Uterus (tissue), 4 donors: ENCODE measurements around the gene GOLT1A. TPM values are rescaled to one million over a fixed set of nuclear protein-coding genes. Genes with fewer than 3 reads are reported as not detected.
A peak's percentile ranks its signal among the peaks of the same experiment; 100 is the strongest.

Experiments used
- DNase-seq, 2 donors: peaks; one replicate each; pipeline ENCODE4 v3.0.0-alpha.2; 2019 to 2020
- H3K27ac ChIP-seq, 2 donors: fragments of 200-600 bp; sonication (generic); 1 replicate in 1 of 2; 2 replicates in 1 of 2; pipeline ENCODE4 v1.5.1; 2016 to 2018
- H3K27me3 ChIP-seq, 2 donors: fragments of 200-600 bp; sonication (generic); one replicate each; pipeline ENCODE4 v1.5.1; 2018 to 2019; ENCODE audit warnings: control low read depth in 1 of 2
- H3K36me3 ChIP-seq, 2 donors: fragments of 200-600 bp; sonication (generic); one replicate each; pipeline ENCODE4 v1.5.1; 2019; ENCODE audit warnings: control low read depth in 1 of 2
- H3K4me1 ChIP-seq, 2 donors: fragments of 200-600 bp; sonication (generic); one replicate each; pipeline ENCODE4 v1.5.1; 2018 to 2019; ENCODE audit warnings: control low read depth in 1 of 2
- H3K4me3 ChIP-seq, 2 donors: fragments of 200-600 bp; sonication (generic); 1 replicate in 1 of 2; 2 replicates in 1 of 2; pipeline ENCODE4 v1.5.1; 2018 to 2019; ENCODE audit warnings: mild to moderate bottlenecking in 1 of 2
- H3K9me3 ChIP-seq, 2 donors: fragments of 200-600 bp; sonication (generic); one replicate each; pipeline ENCODE4 v1.5.1; 2019; ENCODE audit warnings: control low read depth in 1 of 2
- POLR2A ChIP-seq, 2 donors: fragments of 450-650 bp; IDR thresholded peaks; one replicate each; pipeline ENCODE4 v1.6.1; 2016; ENCODE audit warnings: antibody characterized with exemption in 2 of 2, mild to moderate bottlenecking in 1 of 2, moderate library complexity in 1 of 2
- intact Hi-C: fragments of 100-400 bp; cut with DNase I; formaldehyde crosslinking; loops from one replicate; pipeline ENCODE4 v1.15.1; 2023; ENCODE audit warnings: low total_unique reads
- total RNA-seq, 4 donors: library from RNA; depleted of rRNA in 3 of 4; stranded (reverse); fragments of >200 nt in 3 of 4; gene quantifications; one replicate each; pipeline versions ENCODE4 v1.1.0 to v1.2.4, GENCODE V29; 2014 to 2023
- TF ChIP-seq, protein P1 (sequence below), 4 experiments: fragments of 200-600 bp in 2 of 4; fragments of 450-650 bp in 2 of 4; sonication (generic) in 2 of 4; IDR thresholded peaks; one replicate each; pipeline ENCODE4 v1.5.1; 2016 to 2019; ENCODE audit warnings: antibody characterized with exemption in 4 of 4, mild to moderate bottlenecking in 2 of 4, moderate library complexity in 1 of 4
- donor health status: DM: yes; HTN: yes; CAD: no.

GOLT1A gene
- total RNA-seq, 4 donors from 2014 or later = 0.52 TPM; not detected in 3

DNA sequence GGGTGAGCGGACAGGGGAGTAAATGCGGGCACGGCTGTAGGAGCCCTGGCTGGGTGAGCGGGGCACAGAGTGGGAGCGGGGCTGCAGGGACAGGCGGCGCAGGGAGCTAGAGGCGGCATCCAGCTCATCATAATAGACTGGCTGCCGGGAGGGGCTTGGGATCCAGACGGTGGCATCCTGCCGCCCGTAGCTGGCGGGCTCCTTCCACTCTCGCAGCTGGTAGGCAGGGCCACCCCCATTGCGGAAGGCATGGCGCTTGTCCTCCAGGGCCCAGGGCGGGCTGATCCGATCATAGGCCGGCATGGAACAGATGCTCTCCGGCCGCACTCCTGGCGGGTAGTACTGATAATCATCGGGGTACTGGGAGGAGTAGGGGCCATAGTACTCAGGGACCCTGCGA lies 43.7 kb upstream of the GOLT1A start:
- DNase-seq = no peak
- Histone ChIP-seq H3K9me3 (no peaks in the 10 kb centered on the region), H3K4me1 (no peaks in the 10 kb centered on the region), H3K27ac (no peak overlapping the region), H3K4me3 (no peak overlapping the region), H3K27me3 (no peaks in the 10 kb centered on the region), H3K36me3 (no peaks in the 10 kb centered on the region)
- TF ChIP-seq, protein P1, sequence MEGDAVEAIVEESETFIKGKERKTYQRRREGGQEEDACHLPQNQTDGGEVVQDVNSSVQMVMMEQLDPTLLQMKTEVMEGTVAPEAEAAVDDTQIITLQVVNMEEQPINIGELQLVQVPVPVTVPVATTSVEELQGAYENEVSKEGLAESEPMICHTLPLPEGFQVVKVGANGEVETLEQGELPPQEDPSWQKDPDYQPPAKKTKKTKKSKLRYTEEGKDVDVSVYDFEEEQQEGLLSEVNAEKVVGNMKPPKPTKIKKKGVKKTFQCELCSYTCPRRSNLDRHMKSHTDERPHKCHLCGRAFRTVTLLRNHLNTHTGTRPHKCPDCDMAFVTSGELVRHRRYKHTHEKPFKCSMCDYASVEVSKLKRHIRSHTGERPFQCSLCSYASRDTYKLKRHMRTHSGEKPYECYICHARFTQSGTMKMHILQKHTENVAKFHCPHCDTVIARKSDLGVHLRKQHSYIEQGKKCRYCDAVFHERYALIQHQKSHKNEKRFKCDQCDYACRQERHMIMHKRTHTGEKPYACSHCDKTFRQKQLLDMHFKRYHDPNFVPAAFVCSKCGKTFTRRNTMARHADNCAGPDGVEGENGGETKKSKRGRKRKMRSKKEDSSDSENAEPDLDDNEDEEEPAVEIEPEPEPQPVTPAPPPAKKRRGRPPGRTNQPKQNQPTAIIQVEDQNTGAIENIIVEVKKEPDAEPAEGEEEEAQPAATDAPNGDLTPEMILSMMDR (IDR thresholded peaks at IDR 0.05) = no peak
- TF ChIP-seq POLR2A (IDR thresholded peaks at IDR 0.05) = no peak
- intact Hi-C loops = loop anchor here (5.0 kb wide), 1 partner anchor 105 kb away; no protein-coding TSS in a partner anchor

DNA sequence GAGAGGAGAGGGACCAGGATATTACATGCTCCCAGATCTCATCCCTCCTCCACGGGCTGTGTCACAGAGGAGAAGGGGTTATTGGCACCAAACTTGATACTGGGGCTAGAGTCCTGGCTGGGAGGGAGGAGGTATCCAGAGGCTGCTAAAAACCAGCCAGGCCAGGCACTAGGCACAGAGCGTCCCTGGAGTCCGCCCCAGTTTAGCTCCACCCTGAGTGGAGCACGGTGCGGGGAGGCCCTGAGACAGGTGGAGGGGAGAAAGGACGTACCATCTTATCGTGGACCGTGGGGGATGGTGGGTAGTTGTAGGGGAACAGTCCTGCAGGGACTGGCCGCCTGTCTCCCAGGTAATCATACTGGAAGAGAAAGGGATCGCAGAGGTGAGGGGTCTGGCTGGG lies 42.7 kb upstream of the GOLT1A start:
- H3K9me3 ChIP-seq = no peaks in the 10 kb centered on the region
- intact Hi-C loops = loop anchor here (5.0 kb wide), 1 partner anchor 106 kb away; no protein-coding TSS in a partner anchor
- no peaks in the 10 kb centered on the region for H3K27me3 ChIP-seq
- TF ChIP-seq, protein P1 (IDR thresholded peaks at IDR 0.05) = no peak
- no peak for TF ChIP-seq POLR2A (IDR thresholded peaks at IDR 0.05)
- DNase-seq = no peak
- H3K4me3 ChIP-seq = no peak overlapping the region
- H3K27ac ChIP-seq = no peak overlapping the region
- H3K4me1 ChIP-seq = no peaks in the 10 kb centered on the region
- H3K36me3 ChIP-seq = no peaks in the 10 kb centered on the region

DNA sequence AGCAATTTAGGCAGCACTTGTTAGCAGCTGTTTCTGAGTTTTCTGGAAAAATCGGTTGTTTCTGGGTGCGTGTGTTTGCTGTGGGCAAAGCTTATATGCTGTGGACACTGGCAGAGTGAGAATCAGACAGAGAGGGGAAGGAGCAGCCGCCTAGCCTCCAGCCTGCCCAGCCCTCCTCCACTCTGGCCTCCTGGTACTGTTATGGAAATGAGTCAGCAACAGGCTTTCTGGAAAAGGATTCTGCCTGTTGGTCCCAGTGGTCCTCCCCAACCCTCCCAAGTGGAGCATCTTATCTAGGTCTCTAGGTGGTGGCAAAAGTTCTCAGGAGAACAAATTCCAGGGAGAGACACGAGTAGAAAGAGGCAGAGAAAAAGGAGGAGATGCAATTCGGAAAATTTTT lies 42.2 kb upstream of the GOLT1A start:
- intact Hi-C loops = loop anchor here (5.0 kb wide), 1 partner anchor 106 kb away; no protein-coding TSS in a partner anchor
- H3K27ac ChIP-seq = no peak overlapping the region
- no peak for DNase-seq
- TF ChIP-seq, protein P1 (IDR thresholded peaks at IDR 0.05) = no peak
- no peak for TF ChIP-seq POLR2A (IDR thresholded peaks at IDR 0.05)
- no peaks in the 10 kb centered on the region for H3K4me1 ChIP-seq
- no peaks in the 10 kb centered on the region for H3K27me3 ChIP-seq
- H3K36me3 ChIP-seq = no peaks in the 10 kb centered on the region
- H3K4me3 ChIP-seq = no peak overlapping the region
- H3K9me3 ChIP-seq = no peaks in the 10 kb centered on the region

DNA sequence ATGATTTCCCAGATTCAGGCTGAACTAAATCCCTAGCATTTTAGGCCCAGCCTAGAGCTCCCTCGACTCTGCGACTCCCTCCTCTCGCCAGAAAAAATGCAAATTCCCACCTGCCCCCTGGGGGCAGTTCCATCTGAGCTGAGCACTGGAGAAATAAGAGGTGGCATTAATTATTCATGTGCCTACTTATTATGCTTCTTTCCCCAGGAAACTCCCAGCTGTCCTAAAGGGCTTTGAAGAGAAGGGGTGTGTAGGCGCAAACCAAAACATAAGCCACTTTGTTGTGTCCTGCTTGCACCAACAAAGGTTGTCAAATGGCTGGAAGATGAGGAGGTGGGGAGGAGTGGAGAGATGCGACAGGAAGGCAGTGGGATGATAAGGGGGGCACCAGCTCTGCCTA lies 41.4 kb upstream of the GOLT1A start:
- Histone ChIP-seq H3K36me3 (no peaks in the 10 kb centered on the region), H3K27me3 (no peaks in the 10 kb centered on the region), H3K4me3 (no peak overlapping the region), H3K27ac (no peak overlapping the region), H3K9me3 (no peaks in the 10 kb centered on the region), H3K4me1 (no peaks in the 10 kb centered on the region)
- intact Hi-C loops = loop anchor here (5.0 kb wide), 1 partner anchor 107 kb away; no protein-coding TSS in a partner anchor
- TF ChIP-seq, protein P1 (IDR thresholded peaks at IDR 0.05) = no peak
- no peak for TF ChIP-seq POLR2A (IDR thresholded peaks at IDR 0.05)
- DNase-seq = no peak

DNA sequence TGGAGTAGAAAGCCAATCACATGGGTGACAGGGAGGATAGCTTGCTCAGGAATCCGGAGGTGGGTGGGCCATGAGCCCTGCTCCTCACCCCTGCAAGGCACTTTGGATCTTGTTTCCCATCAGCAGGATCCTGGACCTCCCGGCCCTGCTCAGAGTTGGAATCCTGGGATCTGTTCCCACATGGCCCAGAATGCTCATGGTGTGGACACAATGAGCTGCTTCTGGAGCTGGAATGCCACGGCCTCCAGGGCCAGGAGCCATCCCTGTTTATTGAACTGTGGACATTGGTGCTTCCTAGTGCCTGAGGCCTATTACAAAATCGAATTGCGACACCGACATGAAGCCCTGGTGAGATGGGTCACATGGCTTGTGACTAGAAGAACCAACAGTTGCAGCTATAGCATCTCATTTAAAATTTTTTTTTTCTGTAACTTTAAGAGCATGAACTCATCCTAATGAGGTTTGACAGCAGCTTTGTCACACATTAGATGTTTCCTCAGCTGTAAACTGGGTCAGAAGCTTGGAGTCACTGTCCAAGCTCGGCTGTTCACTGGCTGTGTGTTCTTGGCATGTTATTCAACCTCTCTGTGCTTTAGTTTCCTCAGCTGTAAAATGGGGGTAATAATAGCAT lies 40.4 kb upstream of the GOLT1A start:
- intact Hi-C loops = no loop called here
- Histone ChIP-seq H3K4me1 (no peaks in the 10 kb centered on the region), H3K36me3 (no peaks in the 10 kb centered on the region), H3K27ac (peak overlapping the region in 1 of 2 donors; percentile 15), H3K27me3 (no peaks in the 10 kb centered on the region), H3K4me3 (no peak overlapping the region), H3K9me3 (no peaks in the 10 kb centered on the region)
- TF ChIP-seq POLR2A (IDR thresholded peaks at IDR 0.05) = no peak
- TF ChIP-seq, protein P1 (IDR thresholded peaks at IDR 0.05) = no peak
- DNase-seq = peak; percentile 67 to 68
